GM23338 (cell line): ENCODE results near the gene SLC9A2. TPM values are rescaled to one million over a fixed set of nuclear protein-coding genes. Genes with fewer than 3 reads are reported as not detected.

Experiments
- ATAC-seq: fragments of 200-7000 bp; cut with Tn5 transposase; 3 replicates; pipeline ENCODE4 v1.9.1; 2020
- DNase-seq: peaks from one replicate; pipeline ENCODE4 v3.0.0-alpha.2; 2015; ENCODE audit warnings: low spot score
- H2AFZ ChIP-seq: fragments of 200-600 bp; sonication (generic); 2 replicates; pipeline ENCODE4 v1.8.0; 2016; ENCODE audit warnings: antibody characterized with exemption, mild to moderate bottlenecking, moderate library complexity
- H3F3A ChIP-seq: fragments of 200-600 bp; sonication (generic); replicated peaks from 2 replicates; pipeline ENCODE4 v1.8.0; 2017; ENCODE audit warnings: antibody characterized with exemption, mixed run types, low read depth
- H3K27ac ChIP-seq: fragments of 200-600 bp; sonication (generic); 2 replicates; pipeline ENCODE4 v1.6.1; 2016; ENCODE audit warnings: low read depth
- H3K27me3 ChIP-seq: fragments of 200-600 bp; sonication (generic); 2 replicates; pipeline ENCODE4 v1.8.0; 2016; ENCODE audit warnings: mild to moderate bottlenecking, mixed run types, moderate library complexity; ENCODE audit not compliant: insufficient read depth
- H3K36me3 ChIP-seq: fragments of 200-600 bp; sonication (generic); 2 replicates; pipeline ENCODE4 v1.8.0; 2016; ENCODE audit warnings: mild to moderate bottlenecking; ENCODE audit not compliant: insufficient read depth
- H3K4me1 ChIP-seq: fragments of 200-600 bp; sonication (generic); 2 replicates; pipeline ENCODE4 v1.8.0; 2016; ENCODE audit warnings: mild to moderate bottlenecking, moderate library complexity; ENCODE audit not compliant: insufficient read depth
- H3K4me2 ChIP-seq: fragments of 200-600 bp; sonication (generic); 2 replicates; pipeline ENCODE4 v1.7.1; 2017; ENCODE audit warnings: mixed run types
- H3K4me3 ChIP-seq: fragments of 200-600 bp; sonication (generic); 2 replicates; pipeline ENCODE4 v1.6.1; 2016; ENCODE audit warnings: mixed run types
- H3K79me2 ChIP-seq: fragments of 200-600 bp; sonication (generic); replicated peaks from 2 replicates; pipeline ENCODE4 v1.8.0; 2017; ENCODE audit warnings: mild to moderate bottlenecking; ENCODE audit not compliant: insufficient read depth
- H3K9me2 ChIP-seq: fragments of 200-600 bp; sonication (generic); 2 replicates; pipeline ENCODE4 v1.8.0; 2017; ENCODE audit not compliant: insufficient read depth
- H4K20me1 ChIP-seq: fragments of 200-600 bp; sonication (generic); replicated peaks from 2 replicates; pipeline ENCODE4 v1.8.0; 2017; ENCODE audit warnings: mild to moderate bottlenecking; ENCODE audit not compliant: insufficient read depth
- H3K27ac Mint-ChIP-seq: 2 replicates; pipeline ENCODE4 v1.8.0; 2020; ENCODE audit warnings: inconsistent platforms, mild to moderate bottlenecking, moderate library complexity, mixed read lengths
- H3K27me3 Mint-ChIP-seq: 3 replicates; pipeline ENCODE4 v1.8.0; 2022; ENCODE audit warnings: low read depth, mild to moderate bottlenecking, moderate library complexity, mixed read lengths, inconsistent platforms; ENCODE audit not compliant: insufficient read depth, poor library complexity
- H3K36me3 Mint-ChIP-seq: 3 replicates; pipeline ENCODE4 v1.8.0; 2021; ENCODE audit warnings: low read depth, mild to moderate bottlenecking, inconsistent platforms, moderate library complexity, mixed read lengths
- H3K4me1 Mint-ChIP-seq: 3 replicates; pipeline ENCODE4 v1.8.0; 2020; ENCODE audit warnings: mild to moderate bottlenecking, inconsistent platforms, mixed read lengths
- H3K4me3 Mint-ChIP-seq: 3 replicates; pipeline ENCODE4 v1.8.0; 2021; ENCODE audit warnings: moderate library complexity, mild to moderate bottlenecking, inconsistent platforms, mixed read lengths
- H3K9me3 Mint-ChIP-seq: 3 replicates; pipeline ENCODE4 v1.8.0; 2020; ENCODE audit warnings: moderate library complexity, mild to moderate bottlenecking, inconsistent platforms, mixed read lengths
- CREB1 ChIP-seq: fragments of 250-450 bp; sonication (Bioruptor Pico); IDR thresholded peaks from 2 replicates; pipeline ENCODE4 v1.5.0; 2020; ENCODE audit warnings: low read depth, mild to moderate bottlenecking, moderate library complexity
- CTCF ChIP-seq, 2 experiments: fragments of 200-600 bp in 1 of 2; sonication (generic) in 1 of 2; conservative IDR thresholded peaks; 2 replicates each; pipeline versions ENCODE4 v1.5.1 to v1.6.1; 2016 to 2017; ENCODE audit warnings: antibody characterized with exemption in 2 of 2, low read depth in 2 of 2, mild to moderate bottlenecking in 2 of 2, moderate library complexity in 1 of 2
- ETS1 ChIP-seq: IDR thresholded peaks from 2 replicates; pipeline ENCODE4 v1.6.1; 2016; ENCODE audit warnings: antibody characterized with exemption
- EZH2phosphoT487 ChIP-seq: fragments of 200-600 bp; sonication (generic); IDR thresholded peaks from one replicate; pipeline ENCODE4 v1.8.1; 2018; ENCODE audit warnings: antibody characterized with exemption; ENCODE audit not compliant: unreplicated experiment
- NANOG ChIP-seq: IDR thresholded peaks from 2 replicates; pipeline ENCODE4 v1.6.1; 2016; ENCODE audit warnings: antibody characterized with exemption, borderline replicate concordance
- REST ChIP-seq: IDR thresholded peaks from one replicate; pipeline ENCODE4 v1.6.1; 2018; ENCODE audit warnings: antibody characterized with exemption; ENCODE audit not compliant: unreplicated experiment
- ZNF331 ChIP-seq: fragments of 250-450 bp; sonication (Bioruptor Pico); IDR thresholded peaks from 2 replicates; pipeline ENCODE4 v1.5.0; 2020; ENCODE audit warnings: low read depth, mild to moderate bottlenecking, moderate library complexity
- ZNF462 ChIP-seq: fragments of 250-450 bp; sonication (Bioruptor Pico); IDR thresholded peaks from 2 replicates; pipeline ENCODE4 v1.5.0; 2020; ENCODE audit warnings: mild to moderate bottlenecking, moderate library complexity
- polyA plus RNA-seq: library from polyadenylated mRNA; unstranded; fragments of >200 nt; fragmentation: Nextera tagmentation; extraction: Ambion mirVana; gene quantifications from 2 replicates; pipeline ENCODE4 v1.2.1, GENCODE V29; 2016
- total RNA-seq: library from RNA; depleted of rRNA; stranded (reverse); fragments of >200 nt; shearing (Covaris generic); gene quantifications from 2 replicates; pipeline ENCODE4 v1.2.3, GENCODE V29; 2014

Gene SLC9A2
- total and polyA plus RNA-seq, 2 experiments from 2014 or later: 0.03 to 0.24 TPM

- no peaks in the 10 kb centered on the region for H3K36me3 ChIP-seq
- Mint-ChIP-seq H3K36me3 (no peaks in the 10 kb centered on the region), H3K4me3 (no peak overlapping the region), H3K9me3 (no peaks in the 10 kb centered on the region; the same call in 2 of the 3 replicates), H3K4me1 (peaks cover 15% of the 10 kb centered on the region; the same call in 2 of the 3 replicates), H3K27me3 (no peaks in the 10 kb centered on the region), H3K27ac (no peak overlapping the region)
- no peaks in the 10 kb centered on the region for H3K79me2 ChIP-seq
- H3K4me3 ChIP-seq: no peak overlapping the region
- no peak overlapping the region for H3K4me2 ChIP-seq
- ATAC-seq (no peak), DNase-seq (no peak)
- no peak overlapping the region for H2AFZ ChIP-seq
- H3K27ac ChIP-seq: no peak overlapping the region
- no peaks in the 10 kb centered on the region for H4K20me1 ChIP-seq
- no peaks in the 10 kb centered on the region for H3F3A ChIP-seq
- H3K27me3 ChIP-seq: no peaks in the 10 kb centered on the region
- H3K9me2 ChIP-seq: peaks cover 8% of the 10 kb centered on the region; the same call in 1 of the 2 replicates
- H3K4me1 ChIP-seq: no peaks in the 10 kb centered on the region; the same call in 1 of the 2 replicates
- TF ChIP-seq ETS1: no peak
- no peak for TF ChIP-seq CTCF (conservative IDR thresholded peaks at IDR 0.05; ENCODE audit: low read depth in 2 of 2)
- TF ChIP-seq REST: no peak
- TF ChIP-seq EZH2phosphoT487: no peak
- TF ChIP-seq CREB1 (CRISPR knock-in tag): no peak
- no peak for TF ChIP-seq NANOG
- no peak for TF ChIP-seq ZNF331 (CRISPR knock-in tag)
- no peak for TF ChIP-seq ZNF462
Observed at GRCh38 chr2:102698369-102699111, 79.2 kb downstream of the SLC9A2 start.
